ENCODE measurements around the gene KLHL17.
"Not testable (repeated sequence)": the region's sequence is repeated elsewhere in the genome, so short reads cannot be mapped to it uniquely, and the experiment has no call there.

KLHL17 gene

GRCh38 chr1:980602-981395 is 20.4 kb downstream of the KLHL17 start:
- DNase-seq (ENCODE audit: low read depth, low spot score): no peak

DNA sequence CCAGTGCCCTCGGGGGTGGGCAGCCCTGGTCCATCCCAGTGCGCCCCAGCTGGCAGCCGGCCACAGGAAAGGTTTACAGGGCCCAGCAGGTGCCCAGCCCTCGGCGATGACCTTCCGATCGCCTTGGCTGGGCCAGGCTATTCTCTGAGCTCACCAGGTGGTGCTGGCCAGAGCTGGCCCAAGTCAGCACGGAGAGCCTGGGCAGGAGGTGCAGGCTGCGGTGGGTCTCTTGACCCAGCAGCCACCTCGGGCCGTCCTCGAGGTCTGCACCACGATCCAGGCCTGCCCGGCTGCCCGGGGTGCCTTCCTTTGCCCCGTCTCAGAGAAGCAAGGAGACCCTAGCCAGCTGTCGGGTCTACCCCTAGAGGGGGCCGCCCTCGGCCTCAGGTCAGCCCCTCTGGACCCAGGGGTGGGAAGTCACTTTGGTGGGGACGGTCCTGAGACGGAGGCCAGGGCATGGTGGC is 21.1 kb downstream of the KLHL17 start:
- DNase-seq (ENCODE audit: low read depth, low spot score): no peak

GRCh38 chr1:981955-982558 is 21.7 kb downstream of the KLHL17 start, which contains the start of gene PERM1:
Gene PERM1, minus strand, starts transcription at chr1:982093. Its CDS starts 1,064 bp downstream, at chr1:981029.
- DNase-seq (ENCODE audit: low read depth, low spot score): no peak

DNA sequence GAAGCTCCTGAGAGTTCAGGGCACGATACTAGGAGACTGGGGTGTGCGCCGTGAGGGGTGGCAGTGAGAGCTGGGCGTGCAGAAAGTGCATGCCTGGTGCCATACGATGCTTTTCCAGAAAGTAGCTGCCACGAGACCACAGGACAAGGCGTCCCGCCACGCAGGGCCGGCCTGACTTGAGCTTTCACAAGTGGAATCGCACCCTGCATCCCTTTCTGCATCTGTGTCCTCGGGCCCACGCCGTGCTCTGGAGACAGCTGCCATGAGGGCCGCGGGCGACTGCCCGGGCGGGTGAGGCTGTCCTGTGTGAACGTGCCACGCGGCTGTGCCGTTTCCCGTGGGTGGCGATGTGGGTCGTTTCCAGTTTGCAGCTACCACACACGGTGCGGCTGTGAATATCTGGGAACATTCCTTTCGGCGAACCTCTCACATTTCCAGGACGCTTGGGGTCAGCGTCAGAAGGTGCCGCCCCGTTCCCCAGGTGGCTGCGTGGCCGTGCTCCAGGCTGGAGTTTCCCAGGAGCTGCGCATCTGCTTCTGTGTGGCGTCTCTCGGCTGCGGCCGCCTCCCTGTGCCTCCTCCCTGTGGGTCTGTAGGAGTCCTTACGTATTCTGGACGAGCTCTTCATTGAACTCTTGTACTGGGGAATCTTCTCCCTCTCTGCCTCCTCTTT is 22.5 kb downstream of the KLHL17 start:
- no peak for DNase-seq (ENCODE audit: low read depth, low spot score)

GRCh38 chr1:983798-984475 is 23.6 kb downstream of the KLHL17 start:
- no peak for DNase-seq (ENCODE audit: low read depth, low spot score)

DNA sequence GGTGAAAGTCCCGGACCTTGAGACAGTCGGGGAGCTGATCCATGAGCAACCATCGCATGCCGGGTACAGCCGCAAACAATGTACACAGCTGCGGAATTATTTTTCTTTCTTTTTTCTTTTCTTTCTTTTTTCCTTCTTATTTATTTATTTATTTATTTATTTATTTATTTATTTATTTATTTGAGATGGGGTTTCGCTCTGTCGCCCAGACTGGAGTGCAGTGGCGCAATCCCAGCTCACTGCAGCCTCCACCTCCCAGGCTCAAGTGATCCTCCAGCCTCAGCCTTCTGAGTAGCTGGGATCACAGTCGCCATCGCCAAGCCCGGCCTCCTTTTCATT is 24.1 kb downstream of the KLHL17 start:
- no peak for DNase-seq (ENCODE audit: low read depth, low spot score)

- DNase-seq (ENCODE audit: low read depth, low spot score): no peak
These were observed 24.7 kb downstream of the KLHL17 start for GRCh38 chr1:985126-985525.

DNA sequence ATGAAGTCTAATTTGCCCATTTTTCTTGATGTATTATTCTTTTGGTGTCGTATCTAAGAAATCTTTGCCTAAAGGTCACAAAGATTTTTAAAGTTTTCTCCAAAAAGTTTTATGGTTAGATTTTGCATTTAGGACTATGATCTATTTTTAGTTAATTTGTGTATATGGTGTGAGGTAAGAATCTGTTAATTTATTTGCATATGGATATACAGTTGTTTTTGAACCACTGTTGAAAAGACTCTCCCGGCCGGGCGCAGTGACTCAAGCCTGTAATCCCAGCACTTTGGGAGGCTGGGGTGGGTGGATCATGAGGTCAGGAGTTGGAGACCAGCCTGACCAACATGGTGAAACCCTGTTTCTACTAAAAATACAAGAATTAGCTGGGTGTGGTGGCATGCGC is 27.7 kb downstream of the KLHL17 start:
- DNase-seq (ENCODE audit: low read depth, low spot score): not testable (repeated sequence)

DNA sequence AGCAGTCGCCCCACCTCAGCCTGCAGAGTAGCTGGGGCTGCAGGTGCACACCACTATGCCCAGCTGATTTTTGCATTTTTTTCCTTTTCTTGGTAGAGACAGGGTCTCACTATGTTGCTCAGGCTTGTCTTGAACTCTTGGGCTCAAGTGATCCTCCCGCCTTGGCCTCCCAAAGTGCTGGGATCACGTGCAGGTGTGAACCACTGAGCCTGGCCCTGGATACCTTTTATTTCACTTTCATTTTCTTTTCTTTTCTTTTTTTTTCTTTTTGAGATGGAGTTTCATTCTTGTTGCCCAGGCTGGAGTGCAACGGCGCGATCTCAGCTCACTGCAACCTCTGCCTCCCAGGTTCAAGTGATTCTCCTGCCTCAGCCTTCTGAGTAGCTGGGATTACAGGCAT is 30.9 kb downstream of the KLHL17 start:
- not testable (repeated sequence) for DNase-seq (ENCODE audit: low read depth, low spot score)

GRCh38 chr1:991895-992294 is 31.5 kb downstream of the KLHL17 start:
- no peak for DNase-seq (ENCODE audit: low read depth, low spot score)

- no peak for DNase-seq (ENCODE audit: low read depth, low spot score)
These were observed 32.0 kb downstream of the KLHL17 start for GRCh38 chr1:992362-992761.

DNA sequence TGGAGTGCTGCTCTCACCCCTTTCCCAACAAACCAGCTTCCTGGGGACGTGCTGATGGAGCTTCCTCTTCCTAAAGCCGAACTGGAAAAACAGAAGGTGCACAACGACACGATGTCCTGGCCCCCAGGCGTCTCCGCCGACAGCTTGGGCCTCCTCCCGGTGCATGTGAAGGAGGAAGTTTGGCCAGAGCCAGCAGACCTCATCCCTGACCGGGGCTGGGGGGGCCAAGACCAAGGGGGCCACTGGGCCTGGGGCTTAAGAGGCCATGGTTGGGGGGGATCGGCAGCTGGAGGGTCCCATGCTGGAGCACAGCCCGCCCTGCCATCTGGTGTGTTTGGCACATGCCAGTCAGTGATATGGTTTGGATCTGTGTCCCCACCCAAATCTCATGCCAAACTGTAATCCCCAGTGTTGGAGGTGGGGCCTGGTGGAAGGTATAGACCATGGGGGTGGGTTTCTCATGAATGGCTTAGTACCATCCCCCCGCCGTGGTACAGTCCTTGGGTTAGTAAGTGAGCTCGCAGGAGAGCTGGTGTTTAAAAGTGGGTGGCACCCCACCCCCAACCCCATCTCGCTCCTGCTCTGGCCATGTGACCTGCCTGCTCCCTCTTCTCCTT is 33.1 kb downstream of the KLHL17 start:
- no peak for DNase-seq (ENCODE audit: low read depth, low spot score)

GRCh38 chr1:994546-994945 is 34.2 kb downstream of the KLHL17 start:
- DNase-seq (ENCODE audit: low read depth, low spot score): not testable (repeated sequence)

DNA sequence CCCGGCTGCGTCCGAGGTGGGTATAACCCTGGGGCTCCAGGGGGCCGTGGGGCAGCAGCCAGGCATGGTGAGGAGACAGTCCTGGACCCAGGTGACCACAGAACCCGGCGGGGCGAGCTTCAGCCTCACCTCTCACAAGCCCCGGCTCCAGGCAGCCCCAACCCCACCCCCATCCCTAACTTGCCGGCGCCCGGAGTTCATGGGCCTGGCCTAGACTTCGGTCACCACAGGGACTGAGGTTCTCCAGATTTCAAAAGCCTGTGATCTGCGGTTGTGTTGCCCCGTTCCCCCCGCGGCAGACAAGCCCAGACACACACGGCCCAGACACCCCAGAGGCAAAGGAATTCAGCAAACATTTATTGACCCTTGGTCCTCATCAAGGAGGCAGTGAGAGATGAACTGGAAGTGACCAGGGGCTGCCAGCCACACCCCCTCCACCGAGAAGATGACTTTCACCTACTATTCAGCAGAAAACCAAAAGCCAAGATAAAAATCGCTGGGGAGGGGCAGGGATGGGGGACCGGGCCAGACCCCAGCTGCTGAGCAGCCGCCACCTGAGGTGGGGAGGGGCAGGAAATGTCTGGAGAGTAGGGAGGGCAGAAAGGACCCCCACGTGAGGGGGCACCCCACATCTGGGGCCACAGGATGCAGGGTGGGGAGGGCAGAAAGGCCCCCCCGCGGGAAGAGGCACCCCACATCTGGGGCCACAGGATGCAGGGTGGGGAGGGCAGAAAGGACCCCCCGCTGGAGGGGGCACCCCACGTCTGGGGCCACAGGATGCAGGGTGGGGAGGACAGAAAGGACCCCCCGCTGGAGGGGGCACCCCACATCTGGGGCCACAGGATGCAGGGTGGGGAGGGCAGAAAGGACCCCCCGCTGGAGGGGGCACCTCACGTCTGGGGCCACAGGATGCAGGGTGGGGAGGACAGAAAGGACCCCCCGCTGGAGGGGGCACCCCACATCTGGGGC is 35.6 kb downstream of the KLHL17 start:
- DNase-seq (ENCODE audit: low read depth, low spot score): no peak

- DNase-seq (ENCODE audit: low read depth, low spot score): no peak
These were observed 36.7 kb downstream of the KLHL17 start for GRCh38 chr1:996851-997712.

DNA sequence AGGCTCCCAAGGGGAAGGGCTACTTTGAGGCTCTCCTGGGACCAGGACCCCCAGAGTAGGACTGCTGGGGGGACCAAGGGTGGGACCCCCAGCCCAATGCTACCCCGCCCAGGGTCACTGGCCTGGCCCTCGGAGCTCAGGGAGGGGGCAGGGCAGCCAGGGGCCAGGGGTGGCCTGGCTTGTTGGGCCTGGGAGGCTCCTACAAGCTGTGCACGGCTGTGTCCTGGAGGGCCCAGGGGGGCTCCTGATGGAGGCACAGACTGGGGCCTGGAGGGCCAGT is 37.3 kb downstream of the KLHL17 start:
- DNase-seq (ENCODE audit: low read depth, low spot score): no peak

GRCh38 chr1:997993-998744 is 37.8 kb downstream of the KLHL17 start:
- DNase-seq (ENCODE audit: low read depth, low spot score): no peak

- no peak for DNase-seq (ENCODE audit: low read depth, low spot score)
These were observed 38.3 kb downstream of the KLHL17 start for GRCh38 chr1:998745-998994.

DNA sequence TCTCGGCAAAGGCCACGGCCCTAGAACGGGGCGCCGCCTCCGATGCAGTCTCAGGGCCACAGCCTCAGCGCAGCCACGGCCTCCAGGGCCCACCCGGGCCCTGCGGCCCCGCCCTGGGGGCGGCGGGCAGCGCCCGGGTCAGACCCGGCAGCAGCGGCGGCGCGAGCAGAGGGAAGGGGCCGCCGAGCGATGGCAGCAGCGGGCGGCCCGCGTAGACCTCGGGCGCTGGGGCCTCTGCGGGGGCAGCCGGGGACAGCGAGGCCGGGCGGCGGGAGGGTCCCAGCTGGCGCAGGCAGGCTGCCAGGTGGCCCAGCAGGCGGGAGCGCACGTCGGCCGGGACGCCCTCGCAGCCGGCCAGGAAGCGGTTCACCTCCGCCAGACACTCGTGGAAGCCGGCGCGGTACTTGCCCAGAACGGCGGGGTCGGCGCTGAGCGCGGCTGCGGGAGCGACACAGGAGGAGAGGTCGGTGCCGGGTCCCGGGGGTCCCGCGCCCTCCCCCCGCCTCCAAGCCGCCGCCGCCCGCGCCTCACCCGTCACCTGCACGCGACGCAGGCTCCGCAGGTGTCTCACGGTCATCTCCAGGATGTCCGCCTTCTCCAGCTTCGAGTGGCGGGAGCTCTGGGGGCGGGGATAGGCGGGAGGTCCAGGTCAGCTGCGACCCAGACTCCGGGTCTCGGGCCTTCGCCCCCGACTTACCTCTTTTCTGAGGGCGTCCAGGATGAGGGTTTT is 38.8 kb downstream of the KLHL17 start:
- DNase-seq (ENCODE audit: low read depth, low spot score): no peak
